Putamen (tissue), 1 donor: ENCODE measurements around the gene GPR39.

Source experiments
- DNase-seq: peaks from one replicate; pipeline ENCODE4 v3.0.0-alpha.2; 2016; ENCODE audit warnings: low spot score

Gene GPR39

DNA sequence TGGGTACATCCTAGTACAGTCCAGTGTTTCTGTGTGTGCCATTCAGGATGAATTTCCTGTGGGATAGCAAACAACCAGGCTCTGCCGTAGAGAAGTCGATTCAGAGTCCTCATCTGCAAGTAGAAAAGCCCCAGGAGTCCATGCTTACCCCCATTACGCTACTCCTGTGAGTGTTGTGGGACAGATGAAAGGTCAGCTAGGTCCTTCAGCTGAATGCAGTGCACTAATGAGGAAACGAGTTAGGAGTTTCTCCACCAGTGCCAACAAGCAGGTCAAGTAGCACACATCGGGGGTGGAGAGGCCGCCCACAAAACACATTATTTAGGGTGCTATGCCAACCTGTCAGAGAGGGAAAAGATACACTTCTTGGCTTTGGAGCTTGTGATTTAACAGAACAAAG is 2.5 kb upstream of the GPR39 start:
- no peak for DNase-seq

DNA sequence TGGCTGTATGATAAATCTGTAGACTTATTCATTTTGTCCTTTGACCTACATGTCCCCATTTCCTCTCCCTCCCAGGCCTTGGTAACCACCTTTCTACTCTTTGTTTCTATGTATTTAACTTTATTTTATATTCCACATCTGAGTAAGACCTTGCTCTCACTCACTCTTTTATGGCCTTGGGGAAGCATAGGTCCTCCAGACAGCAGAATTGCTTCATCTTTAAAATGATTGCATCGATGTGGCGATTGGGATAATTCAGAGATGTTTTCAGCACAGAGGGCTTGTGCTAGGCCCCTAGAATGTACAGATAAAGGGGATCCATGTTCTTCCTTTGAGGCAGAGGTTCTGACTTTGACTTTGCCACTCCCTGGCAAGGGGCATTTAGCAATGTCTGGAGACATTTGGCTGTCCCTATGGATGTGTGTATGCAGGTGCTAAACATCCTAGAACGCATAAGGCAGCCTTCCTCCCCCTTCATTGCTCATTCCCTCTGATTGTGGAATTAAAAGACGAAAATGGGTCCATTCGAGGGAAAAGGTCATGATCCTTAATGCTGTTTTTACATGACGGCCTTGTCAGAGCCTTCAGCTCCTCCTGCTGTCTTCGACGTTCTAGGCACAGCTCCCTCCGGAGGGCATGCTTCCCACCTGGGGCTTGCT is 1.2 kb upstream of the GPR39 start:
- peak; percentile 6 for DNase-seq

DNA sequence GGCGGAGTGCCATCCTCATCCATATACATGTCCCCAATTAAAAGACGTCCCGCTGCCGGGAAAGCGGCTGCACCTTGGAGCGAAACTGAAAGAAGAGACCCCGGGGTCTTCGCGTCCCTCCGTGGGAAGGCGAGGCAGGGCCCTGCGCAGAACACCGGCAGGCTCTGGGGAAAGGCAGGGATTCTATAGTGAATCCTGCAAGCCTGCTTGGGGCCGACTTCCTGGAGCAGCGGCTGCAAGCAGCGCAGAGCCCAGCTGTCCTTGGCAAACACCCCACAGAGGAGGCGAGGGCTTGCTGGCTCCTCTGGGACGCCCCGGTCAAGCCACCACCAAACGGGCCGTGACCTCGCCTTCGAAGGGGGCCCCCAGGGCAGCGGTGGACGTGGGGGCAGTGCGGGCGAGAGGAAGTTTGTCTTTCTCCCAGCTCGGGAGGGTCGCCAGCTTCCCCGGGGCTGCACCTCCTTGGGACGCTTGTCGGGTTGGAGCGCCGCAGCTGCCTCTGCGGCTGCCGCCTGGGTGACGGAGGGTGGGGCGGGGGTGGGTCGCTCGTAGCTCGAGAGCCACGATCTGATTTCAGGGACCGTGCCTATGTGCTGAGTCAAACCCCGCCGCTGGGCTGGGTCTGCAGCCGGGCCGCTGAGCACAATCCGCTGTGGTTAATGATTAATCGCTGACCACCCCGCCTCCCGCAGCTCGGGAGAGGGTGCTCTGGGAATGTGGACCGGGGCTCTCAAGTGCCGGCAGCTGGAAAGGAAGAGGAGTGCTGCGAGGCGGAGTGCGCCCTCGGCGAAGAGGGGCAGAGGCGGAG is 486 bp upstream of the GPR39 start:
- DNase-seq, result peak; percentile 3

DNA sequence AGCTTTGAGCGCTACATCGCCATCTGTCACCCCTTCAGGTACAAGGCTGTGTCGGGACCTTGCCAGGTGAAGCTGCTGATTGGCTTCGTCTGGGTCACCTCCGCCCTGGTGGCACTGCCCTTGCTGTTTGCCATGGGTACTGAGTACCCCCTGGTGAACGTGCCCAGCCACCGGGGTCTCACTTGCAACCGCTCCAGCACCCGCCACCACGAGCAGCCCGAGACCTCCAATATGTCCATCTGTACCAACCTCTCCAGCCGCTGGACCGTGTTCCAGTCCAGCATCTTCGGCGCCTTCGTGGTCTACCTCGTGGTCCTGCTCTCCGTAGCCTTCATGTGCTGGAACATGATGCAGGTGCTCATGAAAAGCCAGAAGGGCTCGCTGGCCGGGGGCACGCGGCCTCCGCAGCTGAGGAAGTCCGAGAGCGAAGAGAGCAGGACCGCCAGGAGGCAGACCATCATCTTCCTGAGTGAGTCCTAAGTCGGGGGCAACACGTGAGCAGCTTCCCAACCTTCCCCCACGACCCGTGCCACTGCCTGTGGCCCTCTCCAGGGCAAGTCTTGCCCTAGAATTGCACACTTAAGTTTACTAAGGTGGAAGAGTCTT is 928 bp downstream of the GPR39 start:
- no peak for DNase-seq

DNA sequence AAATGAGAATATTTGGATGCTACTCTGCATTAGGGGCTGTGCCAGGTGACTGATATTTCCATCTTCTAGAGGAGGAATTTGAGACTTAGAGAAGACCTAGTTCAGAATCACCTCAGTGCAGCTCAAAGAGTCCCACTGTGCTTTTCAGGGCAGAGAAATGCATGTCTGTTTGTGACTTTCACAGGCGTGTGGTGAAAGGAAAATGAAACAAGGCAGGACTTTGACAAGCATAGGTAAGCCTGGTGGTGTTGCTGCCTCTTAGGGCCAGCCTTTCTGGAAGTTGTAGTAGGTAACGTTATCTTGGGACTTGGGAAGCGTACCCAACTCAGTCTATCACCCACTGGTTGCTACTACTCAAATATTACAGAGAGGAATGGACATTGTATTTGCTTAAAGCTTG is 2.6 kb downstream of the GPR39 start:
- no peak for DNase-seq

DNA sequence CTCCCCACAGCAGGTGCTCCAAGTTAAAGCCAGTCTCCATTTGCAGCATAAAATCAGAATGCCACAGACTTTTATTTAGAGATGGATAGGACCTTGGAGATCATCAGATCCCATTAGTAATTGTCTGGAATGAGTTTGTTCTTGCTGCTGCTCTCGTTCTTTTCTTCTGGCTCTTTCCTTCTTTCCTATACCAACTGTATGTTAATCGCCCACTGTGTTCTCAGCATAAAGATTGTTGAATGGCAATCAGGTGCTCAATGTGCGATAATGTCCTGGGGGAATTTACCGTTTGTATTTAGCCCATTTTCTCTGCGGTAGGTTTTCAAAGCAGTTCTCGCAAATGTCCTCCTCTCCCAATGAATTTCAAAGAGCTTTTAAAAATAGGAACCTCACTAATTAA is 3.3 kb downstream of the GPR39 start:
- no peak for DNase-seq

DNA sequence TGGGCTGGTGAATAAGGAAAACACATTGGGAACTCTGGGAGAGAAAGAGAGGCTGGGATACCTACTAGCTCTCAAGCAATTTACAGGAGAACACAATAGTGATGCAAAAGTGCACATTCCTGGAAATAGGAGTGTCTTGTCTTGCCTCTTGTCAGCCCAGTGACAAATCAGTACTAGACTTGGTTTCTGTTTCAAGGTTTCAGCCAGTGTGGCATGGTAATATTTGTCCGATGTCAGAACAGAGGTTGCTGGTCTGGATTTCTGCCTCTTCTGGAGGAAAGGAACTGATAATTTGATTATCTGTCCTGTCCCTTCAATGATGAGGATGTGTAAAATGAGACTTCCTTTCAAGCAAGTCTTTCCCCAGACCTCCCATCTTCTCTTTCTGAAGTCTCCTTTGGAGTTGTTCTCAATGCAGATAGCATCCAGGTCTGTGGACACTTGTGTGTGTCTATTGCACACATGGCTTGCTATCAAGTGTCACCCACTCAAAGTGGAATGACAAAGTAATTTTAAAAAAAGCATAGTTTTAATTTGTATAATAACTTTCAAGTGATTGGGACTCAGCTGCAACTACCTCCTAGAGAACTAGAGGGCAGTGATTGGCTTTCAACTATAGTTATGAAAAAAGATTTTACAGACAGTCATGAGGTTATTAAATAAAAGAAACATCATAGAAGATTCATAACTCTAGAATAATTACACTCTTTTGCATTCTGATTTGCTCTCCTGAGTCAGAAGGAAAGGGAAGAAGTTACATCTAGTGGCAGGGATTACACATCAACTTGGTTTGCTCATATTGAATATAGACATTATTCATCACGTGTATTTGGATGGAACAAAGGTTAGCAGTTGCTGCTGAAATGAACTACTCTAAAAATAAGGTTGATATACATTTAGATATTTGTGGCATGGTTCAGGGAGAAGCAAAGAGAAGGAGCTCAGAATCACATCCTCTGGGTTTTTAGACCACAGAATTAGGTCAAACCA is 4.5 kb downstream of the GPR39 start:
- no peak for DNase-seq

DNA sequence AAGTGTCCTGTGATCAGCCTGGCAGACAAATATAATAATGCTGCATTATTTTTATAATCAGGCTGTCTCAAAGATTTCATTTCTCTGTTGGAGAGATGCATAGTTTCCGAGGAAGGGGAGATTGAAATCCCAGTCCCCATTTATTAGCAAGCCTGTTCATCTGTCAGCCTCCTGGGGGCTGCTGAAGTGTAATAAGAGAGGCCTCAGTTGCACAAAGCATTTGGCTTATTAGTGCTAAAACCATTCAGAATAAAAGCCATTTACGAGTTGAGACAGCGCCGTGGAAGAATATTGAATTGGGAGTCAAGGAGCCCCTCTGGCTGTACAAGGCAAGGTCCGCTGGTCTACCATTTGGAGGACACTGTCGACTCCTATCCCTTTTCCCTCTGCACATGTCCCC is 6.1 kb downstream of the GPR39 start:
- DNase-seq, result no peak

DNA sequence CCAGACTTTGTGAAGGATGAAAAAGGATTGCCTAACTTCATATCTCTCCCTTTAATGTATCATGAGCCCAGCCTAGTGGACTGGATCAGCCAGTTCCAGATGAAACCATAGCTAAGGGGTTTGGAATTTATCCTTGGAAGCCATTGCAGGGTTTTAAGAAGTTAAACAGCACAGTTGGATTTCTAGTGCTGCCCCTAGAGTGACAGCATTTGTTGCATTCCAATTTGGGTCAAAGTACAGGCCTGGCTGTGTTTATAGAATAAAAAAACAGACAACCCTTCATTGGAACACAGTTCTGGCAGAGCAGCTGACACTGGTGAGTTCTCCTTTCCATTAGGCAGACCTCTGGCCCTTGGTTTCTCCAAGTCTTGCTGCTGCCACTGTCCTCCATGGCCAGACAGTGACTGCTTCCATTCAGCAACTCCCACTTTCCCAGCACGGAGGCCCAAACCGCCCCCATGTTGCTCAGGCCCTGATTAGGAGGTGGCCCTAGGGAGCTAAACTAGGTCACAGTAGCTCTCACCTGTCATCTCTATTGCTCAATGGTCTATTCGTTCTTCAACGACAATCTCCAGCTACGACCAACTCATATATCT is 8.0 kb downstream of the GPR39 start:
- DNase-seq, result no peak

DNA sequence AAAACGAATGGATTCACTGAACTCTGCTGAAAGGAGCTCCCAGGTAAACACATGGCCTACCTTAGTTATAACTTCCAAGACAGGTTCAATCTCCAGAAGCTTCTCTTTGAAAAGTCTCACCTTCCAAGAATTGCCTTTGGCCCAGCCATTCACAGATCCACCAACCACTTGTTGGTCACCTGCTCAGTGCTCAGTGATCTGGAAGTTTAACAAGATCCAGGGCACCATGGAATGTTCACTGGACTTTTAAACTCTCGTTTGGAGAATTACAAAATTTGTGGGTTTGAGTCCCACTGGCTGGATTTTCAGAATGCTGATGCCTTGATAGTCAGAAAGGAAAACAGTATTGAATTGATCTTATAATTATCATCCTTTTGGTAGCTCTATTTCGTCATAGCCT is 9.4 kb downstream of the GPR39 start:
- no peak for DNase-seq

DNA sequence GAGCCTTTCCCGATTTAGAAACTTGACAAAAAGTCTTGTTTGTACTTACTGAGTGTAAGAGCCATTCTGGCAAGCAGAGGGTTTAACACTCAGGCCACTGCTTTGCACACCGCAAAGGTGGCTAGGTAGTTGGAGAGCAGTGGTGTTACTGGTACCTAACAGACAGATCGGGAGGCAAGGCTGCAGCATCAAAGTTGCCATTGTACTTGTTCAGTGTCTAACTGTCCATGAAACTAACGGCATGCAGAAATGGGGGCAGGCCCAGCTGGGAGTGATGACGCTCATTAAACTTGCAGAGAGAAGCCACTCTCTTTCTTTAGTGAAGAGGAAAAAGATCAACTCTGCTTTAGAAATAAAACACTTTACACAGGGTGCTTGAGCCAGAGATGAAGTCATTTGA is 10.1 kb downstream of the GPR39 start:
- no peak for DNase-seq

DNA sequence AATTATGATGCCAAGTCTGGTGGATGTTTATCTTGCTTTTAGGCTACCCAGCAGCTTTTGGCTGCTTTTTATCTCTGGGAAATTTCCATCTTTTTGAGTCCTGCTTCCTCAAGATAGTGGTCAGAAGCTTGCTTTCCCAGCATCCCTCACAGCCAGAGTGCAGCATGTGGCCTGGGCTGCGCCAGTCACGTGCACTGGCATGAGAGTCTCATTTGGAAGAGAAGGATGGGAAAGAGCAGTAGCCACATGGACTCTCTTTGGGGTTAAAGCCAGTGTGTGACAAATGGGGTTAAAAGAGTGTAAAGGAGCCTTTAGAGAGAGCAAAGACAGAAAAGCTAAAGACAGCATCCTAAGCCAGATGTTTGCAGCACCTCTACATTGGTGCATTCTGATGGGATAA is 12.7 kb downstream of the GPR39 start:
- DNase-seq, result no peak

DNA sequence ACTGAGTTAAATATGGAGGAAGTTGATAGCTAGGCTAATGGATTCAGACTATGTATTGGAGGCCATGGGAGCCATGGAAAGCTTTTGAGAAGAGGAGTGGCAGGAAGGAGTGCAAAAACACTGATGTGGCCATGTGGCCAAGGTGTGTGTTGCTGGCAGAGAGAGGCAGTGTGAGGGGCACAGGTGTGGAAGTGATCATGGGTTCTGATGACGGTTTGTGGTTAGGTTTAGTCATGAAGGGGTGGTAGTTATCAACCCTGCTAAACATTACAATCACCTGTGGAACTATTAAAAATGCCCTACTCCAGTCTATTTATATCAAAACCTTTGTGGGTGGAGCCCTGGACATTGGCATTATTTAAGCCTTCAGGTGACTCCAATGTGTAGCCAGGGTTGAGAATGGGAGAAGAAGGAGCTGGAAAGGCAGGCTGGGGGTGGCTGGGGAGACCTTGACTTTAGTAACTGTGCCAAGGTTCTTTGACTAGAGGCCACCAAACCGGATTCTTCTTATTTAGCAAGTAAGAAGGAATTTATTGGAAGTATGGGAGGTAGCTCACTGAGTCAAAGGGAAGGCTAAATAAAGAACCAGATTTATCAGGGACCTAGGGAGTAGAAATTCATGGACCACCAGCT is 13.5 kb downstream of the GPR39 start:
- no peak for DNase-seq

DNA sequence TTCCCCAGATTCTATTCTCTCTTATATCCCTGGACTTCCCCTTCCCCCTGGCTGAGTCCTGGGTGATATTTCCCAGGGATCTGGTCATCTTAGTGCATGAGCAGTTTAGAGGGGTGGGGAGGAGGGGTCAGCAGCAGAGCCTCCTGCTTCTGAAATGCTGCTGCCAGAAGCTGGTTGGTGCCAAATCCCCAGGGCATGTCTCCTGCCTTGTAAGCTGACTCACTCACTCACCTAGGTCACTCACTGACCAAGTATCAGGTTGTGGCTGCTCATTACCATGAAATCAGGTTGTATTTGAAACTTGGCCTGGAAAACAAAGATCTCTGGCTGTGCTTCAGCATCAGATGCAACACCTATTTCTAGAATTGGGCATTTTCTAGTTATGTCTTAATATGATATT is 14.3 kb downstream of the GPR39 start:
- DNase-seq, result no peak

DNA sequence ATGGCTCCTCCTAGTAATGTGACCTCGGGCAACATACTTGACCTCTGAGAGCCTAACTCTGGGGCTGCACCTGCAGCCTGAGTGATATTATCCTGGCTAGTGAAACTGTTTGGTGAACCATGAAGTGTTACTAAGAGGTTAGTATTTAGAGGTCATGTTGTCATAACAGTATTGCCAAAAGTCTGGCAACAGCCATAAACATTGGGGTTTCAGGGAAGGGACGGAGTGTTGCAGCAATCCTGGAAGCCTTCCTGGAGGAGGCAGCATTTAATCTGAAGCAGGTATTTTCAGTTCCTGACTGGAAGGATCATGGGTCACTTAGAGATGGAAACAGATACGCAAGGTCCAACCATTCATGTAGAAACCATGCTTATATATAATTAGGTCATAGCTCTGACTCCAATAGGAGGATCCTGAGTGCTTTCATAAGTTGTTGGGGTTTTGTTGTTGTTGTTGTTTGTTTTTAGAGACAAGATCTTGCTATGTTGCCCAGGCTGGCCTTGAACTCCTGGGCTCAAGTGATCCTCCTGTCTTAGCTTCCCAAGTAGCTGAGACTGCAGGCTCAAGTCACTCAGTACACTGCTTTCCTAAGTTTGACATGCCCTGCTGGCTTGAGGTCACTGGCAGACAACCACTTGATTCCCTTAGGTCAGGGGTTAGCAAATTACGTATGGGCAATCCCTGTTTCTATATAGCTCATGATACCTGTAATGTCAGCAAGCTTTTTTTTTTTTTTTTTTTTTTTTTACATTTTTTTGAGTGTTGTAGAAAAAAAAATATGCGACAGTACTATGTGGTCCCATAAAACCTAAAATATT is 21.5 kb downstream of the GPR39 start:
- no peak for DNase-seq

DNA sequence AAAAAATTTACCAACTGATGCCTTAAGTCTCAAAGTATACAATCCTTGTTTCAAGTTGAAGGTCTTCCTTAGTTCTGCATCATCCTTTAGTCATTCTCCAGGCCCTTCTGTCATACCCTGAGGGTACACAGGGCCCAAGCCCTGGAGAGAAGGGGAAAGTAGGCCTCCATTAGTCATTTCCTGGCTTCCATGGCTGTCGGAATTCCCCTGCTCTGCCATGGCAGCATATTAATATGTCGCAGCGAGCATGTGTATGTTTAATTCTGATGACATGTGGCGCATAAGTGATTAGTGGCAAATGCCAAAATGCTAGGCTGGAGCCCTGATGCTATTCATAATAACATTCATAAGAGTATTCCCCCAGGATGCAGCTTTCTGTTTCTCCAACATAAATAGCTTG is 22.1 kb downstream of the GPR39 start:
- DNase-seq, result no peak

DNA sequence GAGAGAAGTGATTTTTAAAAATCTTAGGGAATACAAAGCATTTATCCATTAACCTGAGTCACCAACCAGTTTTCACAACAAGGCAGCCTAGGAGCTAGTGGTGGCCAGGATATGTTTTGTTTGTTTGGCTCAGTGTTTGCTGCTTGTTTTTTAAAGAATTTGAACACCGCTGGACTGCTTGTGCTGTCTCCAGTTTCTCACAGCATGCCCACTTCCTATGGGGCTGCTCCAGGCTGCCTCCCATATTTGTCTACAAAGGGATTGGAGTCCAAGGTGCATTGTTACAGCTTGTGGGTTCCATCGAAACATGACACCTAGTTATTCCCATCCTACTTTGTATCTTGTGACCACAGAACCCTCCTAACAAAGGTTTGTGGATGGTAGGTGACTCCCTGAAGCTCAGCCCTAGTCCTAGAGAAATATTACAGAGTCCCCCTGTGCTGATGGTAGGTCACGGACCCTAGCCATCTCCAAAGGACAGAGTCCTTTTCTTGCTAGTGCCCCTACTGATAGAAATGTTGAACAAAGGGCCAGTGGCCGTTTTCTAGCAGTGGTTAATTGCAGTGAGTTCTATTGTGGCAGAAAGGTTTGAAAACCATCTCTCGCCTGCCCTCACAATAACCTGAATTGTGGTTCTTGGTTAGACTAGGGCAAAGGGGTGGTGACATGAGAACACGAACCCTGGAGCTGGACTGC is 23.2 kb downstream of the GPR39 start:
- no peak for DNase-seq

DNA sequence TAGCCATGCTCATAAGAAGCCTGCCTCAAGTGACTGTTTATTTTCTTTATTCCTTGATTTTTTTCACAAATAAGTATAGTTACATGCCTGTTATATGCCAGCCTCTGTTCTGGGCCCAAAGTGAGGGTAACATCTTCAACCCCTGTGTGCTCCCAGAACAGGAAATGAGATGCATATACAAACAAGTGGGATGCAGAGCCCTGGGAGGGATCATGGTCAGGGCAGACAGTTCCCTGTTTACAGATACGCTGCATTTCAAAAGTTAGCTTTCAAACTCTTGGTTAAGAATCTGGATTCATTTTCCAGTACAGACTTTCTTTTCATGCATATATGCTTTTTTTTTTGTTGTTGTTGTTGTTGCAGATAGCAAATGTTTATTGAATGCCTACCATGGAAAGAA is 24.4 kb downstream of the GPR39 start:
- DNase-seq, result no peak

DNA sequence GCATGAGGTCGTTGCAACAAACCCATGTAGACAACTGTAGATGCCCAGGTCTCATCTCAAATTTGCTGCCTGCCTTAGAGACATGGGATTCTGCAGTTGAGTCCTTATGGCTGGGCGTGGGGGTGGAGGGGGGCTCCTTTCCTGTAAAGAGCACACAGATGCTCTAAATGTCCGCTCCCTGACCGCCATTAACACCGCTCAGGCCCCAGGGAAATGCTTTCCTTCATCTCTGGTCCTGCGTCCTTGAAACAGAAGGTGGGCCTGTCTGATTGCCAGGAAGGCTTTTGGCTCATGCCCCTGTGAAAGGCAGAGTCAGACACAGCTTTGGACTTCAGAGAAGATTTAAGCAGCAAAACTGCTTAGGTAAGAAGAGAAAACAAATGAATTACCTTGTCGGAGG is 25.7 kb downstream of the GPR39 start:
- no peak for DNase-seq

DNA sequence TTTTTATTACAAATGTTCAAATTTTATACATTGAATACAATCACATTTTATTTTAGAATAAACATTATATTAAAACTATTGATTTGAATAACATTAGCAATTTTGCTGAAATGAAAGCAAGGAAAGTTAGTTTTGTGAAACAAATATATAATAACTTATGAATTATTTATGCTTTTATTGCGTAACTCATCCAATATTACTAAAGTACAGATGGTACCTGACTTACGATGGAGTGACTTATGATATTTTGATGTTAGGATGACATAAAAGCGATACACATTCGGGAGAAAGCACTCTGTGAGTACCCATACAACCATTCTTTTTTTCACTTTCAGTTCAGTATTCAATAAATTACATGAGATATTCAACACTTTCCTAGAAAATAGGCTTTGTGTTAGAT is 26.5 kb downstream of the GPR39 start:
- DNase-seq, result no peak
